Stimulated activated CD8-positive, alpha-beta memory T cell treated with anti-CD3 and anti-CD28 coated beads, Interleukin-7, amount 100 ng/mL, for 48 hours (primary cell): ENCODE data around the gene MRPL37.
A peak's percentile ranks its signal among the peaks of the same experiment; 100 is the strongest.
"Not testable (repeated sequence)": the region's sequence is repeated elsewhere in the genome, so short reads cannot be mapped to it uniquely, and the experiment has no call there.

Experiments used
- DNase-seq, 2 donors: peaks; one replicate each; pipeline ENCODE4 v3.0.0-alpha.2; 2020; ENCODE audit warnings: low read depth in 1 of 2; ENCODE audit errors: extremely low read depth in 1 of 2

Gene MRPL37

DNA sequence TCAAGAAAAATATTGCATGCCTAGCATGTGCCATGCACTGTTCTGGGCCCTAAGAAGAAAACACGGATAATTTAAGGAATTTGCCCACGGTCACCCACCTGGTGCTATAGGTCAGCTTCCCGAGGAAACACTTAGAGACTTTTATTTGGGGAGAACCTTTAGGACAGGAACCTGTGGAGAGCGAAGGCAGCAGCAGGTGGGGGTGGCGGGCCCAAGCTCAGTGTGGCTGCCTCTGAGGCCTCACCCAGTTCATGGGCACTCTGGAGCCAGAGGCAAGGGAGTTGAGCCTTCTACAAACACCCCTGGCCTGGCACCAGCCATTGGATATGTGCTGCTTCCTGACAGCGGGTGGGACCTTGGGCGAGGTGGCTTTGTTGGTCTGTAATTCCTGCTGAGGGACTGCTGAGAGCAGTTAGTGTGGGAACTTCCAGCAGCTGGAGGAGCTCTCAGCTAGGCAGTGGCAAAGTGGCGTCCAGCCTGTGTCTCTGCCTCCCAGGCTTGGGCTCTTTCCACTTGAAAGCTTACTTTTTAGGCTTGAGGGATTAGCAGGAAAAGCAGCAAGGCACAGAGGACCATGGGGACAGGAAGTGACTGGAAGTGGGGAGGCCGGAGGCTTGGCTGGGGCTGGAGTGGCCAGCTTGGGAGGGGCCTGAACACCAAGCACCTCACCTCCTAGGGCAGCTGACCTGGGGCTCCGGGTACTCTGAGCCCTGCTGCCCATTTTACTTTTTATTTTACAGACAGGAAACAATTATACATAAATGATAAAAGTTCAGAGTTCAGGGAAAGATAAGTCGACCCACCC is 19.1 kb downstream of the MRPL37 start:
- no peak for DNase-seq

DNA sequence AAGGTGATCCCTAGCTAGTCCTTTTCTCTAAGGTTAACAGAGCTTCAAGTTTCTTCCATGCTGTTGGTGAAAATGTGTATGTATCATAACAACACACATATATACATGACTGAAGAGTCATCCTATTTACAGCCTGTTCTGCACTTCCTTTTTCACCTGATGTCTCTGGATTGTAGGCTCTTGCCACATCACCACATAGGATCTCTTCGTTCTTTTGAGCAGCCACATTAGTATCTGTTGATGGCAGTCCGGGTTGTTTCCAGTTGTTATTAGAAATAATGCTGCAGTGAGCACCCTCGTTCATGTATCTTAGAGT is 19.7 kb downstream of the MRPL37 start:
- no peak for DNase-seq

DNA sequence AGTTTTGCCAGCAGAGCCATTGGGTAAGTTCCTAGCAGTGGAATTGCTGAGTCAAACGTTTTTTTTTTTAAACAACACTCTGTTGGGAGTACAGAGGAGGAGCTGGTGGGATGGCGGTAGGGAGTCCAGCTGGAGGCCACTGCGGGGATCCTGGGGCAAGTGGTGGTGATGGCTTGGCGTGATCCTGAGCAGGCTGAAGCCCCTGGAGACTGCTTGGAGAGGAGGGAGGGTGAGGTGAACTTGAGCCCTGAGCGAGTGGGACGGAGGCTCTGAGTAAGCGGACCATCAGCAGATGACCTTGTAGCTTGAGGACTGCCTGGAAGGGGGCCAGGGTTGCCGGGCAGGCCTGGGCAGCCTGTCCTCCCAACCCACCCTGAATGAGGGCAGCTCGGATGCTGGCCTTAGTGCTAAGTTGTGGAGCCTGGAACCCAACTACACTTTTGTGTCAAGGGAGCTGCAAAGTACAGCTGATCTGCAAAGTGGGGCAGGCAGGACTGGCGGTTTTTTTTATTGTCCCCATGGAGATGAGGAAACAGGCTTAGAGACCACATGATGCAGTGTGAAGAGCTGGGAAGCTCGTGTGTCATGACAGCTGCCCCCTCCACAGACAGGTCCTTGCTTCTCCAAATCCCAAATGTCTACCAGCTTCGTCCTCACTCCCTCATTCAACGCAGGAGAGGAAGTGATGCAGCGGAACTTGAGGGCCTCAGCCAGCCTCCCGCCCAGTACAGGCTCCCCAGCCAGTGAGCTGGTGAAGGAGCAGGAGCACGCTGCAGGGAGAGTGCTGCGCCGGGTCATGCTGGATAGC is 20.2 kb downstream of the MRPL37 start:
- DNase-seq = no peak

DNA sequence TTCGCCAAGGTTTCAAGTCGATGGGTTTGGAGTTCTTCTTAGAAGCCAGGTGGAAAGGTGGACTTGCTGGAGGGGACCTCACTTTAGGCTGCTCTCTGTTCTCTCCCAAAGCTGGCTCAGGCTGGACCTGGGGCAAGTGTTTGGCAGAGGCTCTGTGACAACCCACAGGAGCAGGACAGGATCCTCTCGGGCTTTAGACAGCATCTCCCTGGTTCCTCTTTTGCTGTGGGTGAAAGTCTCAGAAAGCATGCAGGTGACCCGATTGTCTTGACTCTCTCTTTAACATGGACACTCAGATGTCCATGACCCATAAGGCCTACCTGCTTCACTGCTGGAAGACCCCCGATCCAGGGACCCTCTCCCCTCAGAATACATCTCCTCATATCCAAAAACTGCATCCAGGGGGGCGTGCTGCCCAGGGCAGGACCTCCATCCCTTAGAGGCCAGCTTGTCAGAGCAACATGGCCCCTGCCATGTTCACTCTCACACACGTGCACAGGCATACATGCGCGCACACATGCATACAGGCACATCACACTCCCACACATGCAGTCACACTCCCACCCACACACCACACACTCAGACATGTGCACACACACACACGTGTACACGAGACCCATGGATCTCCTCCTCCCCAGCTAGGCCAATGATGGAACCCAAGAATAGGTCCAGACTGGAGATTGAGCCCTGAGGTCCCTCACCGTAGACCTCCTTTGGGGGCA is 21.3 kb downstream of the MRPL37 start:
- no peak for DNase-seq

DNA sequence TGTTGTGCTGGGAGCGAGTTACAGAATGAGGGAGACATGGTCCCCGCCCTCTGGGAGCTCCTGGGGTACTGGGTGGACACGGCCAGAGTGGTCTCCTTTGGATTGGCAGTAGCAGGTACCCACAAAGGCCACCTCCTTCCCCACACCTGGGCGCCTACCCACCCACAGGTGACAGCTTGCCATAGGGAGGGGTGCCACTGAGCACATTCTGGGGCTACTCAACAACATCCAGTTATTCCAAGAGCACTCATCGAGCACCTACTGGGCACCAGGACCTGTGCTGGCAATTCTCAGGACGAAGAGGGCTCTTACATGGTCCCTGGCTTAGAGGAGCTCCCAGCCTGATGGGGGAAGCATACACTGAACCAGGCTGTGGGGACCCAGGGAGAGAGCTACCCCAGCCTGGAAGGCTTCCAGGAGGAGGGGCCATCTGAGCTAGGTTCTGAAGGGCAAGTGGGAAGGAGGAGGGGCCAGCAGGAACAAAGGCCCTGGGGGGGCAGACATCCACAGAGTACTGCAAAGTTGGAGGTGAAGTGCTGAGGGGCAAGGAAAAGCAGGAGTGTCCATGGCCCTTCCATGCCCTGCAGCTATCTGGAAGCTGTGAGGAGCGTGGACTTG is 22.0 kb downstream of the MRPL37 start:
- no peak for DNase-seq

DNA sequence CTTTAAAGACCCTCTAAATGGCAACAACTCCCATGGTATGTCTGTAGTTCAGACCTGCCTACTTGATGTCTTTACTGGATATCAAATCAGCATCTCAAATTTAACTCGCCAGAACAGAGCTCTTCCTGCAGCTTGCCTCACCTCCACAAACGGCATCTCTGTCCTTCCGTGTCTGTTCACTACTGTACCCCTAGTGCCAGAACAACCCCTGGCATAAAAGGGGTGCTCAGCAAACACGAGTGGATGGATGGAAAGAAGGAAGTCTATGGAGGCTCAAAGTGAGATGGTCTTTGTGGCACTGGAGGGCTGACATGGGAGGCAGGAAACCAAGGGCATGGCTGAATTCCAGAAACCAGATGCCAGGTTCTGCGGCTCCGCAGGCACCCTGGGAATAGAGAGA is 22.7 kb downstream of the MRPL37 start:
- no peak for DNase-seq

DNA sequence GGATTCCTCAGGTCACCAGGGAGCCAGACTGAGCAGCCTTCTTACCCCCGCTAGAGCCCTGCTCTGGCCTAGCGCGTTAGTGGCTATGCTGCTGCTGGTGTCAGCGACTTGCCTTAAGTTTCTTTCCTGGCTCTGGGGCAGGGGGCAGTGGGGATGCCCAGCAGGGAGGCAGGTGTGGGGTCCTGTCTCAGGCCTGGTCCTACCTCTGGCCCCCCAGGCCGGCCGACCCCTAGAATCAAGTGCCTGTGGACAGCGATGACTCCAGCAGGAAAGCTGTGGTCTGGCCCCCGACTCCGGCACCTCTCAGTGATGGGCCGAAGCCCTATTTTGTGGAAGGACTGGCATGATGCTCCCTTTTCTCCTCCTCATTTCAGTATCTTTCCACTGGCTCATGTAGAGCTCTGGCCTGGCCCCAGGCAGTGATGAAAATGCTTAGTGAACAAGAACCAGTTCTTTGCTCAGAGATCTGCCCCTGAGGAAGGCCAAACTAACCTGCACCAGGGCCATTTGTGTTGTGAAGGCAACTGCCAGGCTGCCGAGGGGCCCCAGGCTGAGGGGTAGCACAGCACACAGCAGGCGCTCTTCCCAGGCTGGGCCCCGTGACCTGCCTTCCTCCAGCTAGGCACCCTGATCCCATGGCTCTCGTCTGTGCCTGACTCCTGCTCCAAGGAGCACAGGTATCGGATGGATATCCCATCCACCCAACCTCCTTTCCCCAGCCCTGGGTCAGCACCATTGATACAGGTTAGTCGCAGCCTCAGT is 23.7 kb downstream of the MRPL37 start:
- DNase-seq = no peak

DNA sequence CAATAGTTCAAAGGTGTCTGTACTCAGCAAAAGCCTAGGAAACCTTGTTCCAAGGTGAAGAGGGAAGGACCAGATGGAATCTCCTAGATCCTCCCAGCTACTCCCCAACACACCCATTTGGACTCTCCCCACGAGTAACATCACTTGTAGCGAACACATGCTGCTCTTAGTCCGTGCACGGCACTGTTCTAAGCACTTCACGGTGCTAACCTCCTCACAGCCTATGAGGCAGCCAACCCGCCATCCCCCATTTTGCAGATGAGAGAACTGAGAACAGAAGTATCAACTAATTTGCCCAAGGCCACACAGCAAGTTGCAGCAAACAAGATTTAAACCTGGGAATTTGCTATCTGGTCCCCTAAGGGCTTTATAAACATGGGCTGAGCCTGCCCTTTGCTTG is 24.3 kb downstream of the MRPL37 start:
- no peak for DNase-seq

DNA sequence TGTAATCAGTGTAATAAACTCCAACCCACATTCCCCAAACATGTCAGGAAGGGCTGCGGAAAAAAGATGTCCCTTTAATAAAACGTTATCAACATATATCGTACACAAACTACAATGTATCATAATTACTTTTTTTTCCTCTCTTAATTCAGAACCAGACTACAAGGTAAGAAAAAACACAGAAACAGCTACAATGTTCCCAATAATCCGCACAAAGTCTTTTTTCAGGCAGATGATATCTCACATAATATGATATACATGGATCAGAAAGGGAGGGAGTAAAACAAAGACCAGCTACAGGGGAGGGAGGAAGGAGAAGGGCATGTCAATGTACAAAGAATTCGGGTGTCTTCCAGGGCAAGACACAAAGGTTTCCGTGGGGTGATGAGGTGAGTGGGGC is 25.4 kb downstream of the MRPL37 start:
- DNase-seq = no peak

DNA sequence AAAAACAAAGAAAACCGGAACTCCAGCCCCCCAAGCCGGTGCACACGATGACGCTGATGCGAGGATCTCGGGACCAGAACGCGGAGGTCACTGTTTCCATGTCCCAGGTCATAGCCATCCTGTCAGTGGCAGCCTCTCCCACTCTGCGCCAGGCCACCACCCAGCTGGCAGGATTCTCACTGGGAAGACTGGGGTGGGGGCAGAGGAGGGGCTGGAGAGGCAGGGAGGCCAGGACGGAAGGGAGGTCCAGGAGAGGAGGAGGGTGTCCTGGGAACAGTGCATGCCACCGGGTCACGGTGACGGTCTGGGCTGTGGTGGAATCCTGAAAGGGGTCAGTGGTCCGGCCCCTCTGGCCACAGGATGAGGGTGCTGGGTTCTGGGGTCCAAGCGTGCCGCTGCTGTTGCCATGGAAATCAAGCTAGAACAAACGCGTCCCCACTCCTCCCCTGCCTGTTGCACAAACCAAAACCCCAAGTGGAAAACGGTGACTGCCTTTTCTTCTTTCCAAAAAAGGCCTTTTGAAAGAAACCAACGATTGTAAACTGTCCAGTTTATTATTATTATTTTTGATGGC is 26.1 kb downstream of the MRPL37 start:
- no peak for DNase-seq

DNA sequence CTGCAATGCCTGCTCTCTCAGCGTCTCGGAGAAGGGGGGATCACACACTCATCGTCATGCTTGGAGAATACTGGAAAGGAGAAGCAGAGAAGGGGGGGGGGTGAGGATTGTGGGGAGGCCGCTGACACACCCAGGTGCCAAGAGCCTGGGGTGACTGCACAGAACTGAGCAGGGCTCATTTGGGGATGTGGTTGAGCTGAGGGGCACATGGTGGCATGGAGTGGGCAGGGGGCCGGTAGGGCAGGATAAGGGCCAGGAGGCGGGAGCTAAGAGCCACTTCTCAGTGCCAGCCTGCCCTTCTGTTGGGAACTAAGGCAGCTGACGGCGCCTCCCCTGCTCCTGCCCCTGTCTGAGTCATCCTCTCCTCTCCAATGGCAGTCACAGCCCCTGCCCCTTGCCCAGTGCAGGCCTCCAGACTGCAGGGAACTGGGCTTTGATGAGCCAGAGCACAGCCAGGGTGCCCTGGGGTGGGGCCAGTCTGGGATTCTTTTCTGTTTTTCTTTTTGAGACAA is 27.2 kb downstream of the MRPL37 start:
- no peak for DNase-seq

DNA sequence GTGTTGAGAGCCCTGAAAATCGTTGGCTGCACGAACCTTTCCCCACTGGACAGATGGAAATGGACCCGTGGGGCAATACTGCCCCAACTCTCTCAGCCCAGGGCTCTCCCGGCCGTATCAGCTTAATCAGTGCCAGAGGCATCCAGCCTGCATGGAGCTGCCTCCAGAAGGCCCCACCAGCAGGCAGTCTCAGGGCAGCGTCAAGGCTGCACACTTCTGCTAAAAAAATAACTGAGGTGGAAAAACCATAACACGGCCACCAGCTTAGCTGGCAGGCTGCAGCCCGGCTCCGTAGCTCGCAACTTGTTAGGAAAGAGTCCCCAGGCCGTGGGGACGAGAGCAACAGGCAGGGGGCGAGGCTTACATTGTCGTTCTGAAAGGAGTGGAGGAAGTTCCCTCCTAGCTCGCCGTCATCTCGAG is 27.9 kb downstream of the MRPL37 start:
- no peak for DNase-seq

DNA sequence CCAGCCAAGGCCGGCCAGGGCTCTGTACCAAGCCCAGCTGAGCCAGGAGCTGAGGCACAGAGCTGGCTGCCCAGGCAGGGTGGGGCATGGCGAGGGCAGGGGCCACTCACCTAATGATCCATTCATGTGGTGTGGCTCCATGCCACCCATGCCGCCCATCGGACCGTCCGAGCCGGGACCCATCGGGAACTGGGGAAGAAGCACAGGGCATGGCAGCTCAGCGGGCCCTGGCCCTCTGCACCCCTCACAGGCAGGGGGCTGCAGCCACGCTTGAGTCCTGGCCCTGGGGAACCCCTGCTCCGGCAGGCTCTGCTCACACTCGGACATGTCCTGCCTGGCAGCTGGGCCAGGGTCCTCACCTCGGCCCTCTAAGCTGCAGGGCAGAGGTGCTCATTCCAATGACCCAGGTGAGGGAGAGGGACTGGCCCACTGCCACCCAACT is 28.7 kb downstream of the MRPL37 start:
- DNase-seq = no peak

DNA sequence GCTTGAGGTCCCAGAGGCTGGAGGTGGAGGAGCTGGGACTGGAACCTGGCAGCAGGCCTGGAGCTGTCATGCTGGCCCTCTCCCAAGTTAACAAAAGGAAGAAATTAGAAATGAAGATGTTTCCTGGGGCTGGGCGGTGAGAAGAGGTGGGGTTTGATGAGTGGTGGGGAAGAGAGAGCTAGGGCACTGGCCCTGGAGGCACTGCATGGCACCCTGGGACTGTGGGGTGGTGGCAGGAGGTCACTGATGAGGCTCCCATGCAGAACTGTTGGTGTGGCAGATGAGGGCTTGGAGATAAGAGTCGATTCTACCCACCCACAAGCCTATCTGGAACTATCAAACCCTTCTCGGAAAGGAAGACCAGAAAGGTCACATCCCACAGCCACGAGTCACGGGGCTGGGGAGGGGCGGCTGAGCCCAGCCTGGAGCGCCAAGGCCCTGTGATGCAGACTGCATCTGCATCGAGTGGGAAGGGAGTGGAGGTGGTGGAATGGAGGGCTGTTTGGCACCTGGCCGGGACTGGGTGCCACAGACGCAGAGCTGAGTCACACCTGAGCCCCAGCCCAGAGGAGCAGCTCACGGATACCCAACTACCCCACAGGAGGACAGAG is 29.4 kb downstream of the MRPL37 start:
- DNase-seq = peak; percentile 37 to 55

DNA sequence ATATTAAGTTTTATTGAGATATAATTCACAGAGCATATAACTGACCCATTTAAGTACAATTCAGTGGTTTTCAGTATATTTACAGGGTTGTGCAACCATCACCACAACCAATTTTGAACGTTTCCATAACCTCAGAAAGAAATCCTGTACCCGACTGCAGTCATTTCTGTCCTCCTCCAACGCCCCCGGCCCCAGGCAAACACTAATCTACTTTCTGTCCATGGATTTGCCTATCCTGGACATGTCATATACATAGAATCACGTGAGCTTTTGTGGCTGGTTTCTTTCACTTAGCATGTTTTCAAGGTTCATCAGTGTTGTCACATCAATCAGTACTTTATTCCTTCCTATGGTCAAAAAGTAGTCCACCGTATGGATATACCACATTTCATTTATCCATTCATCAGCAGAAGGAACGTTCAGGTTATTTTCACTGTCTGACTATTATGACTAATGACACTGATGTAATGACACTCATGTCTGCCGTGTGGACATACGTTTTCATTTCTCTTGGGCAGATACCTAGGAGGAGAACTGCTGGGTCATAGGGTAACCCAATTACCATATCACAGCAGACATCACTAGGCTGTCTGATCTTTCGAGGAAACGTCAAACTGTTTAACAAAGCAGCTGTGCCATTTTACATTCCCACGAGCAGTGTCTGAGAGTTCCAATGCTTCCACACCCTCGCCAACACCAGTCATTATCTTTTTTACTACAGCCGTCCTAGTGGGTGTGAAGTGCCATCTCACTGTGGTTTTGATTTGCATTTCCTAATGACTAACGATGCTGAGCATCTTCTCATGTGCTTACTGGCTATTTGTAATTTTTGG is 30.8 kb downstream of the MRPL37 start:
- peak; percentile 37 to 60 for DNase-seq

DNA sequence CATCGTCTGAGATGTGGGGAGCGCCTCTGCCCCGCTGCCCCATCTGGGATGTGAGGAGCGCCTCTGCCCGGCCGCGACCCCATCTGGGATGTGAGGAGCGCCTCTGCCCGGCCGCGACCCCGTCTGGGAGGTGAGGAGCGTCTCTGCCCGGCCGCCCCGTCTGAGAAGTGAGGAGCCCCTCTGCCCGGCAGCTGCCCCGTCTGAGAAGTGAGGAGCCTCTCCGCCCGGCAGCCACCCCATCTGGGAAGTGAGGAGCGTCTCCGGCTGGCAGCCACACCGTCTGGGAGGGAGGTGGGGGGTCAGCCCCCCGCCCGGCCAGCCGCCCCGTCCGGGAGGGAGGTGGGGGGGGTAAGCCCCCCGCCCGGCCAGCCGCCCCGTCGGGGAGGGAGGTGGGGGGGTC is 33.2 kb downstream of the MRPL37 start:
- DNase-seq = not testable (repeated sequence)

DNA sequence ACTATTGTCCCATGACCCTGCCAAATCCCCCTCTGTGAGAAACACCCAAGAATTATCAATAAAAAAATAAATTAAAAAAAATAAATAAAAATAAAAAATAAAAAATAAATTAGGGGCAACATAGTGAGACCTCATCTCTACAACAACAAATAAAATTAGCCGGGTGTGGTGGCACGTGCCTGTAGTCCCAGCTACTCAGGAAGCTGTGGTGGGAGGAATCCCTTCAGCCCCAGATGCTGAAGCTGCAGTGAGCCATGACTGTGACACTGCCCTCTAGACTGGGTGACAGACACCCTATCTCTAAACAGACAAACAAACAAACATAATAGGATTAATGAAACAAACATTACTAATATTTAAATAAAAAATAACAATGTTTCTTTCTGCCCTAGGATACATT is 34.3 kb downstream of the MRPL37 start:
- no peak for DNase-seq

DNA sequence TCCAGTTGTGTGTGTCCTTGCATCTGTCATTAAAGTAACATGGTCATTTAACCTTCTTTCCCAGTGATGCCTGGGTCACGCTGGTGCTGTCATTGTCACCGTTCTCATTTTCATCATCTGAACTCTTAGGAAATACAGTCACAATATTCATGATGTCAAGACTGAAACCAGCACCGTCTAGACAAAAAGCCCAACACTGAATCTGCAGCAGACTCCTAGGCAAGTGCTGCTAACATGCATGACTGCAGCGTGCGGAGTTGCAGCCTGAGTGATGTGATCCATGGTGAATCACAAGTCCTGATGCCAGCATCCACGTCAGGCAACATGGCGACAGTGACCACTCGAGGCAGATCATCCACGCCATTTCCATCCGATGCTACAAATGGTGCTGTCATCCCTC is 37.6 kb downstream of the MRPL37 start:
- no peak for DNase-seq
